ENCODE data around the gene KPTN. TPM values are rescaled to one million over a fixed set of nuclear protein-coding genes. Genes with fewer than 3 reads are reported as not detected.

KPTN gene
- polyA plus RNA-seq, 1 experiment: 12.1 TPM

DNA sequence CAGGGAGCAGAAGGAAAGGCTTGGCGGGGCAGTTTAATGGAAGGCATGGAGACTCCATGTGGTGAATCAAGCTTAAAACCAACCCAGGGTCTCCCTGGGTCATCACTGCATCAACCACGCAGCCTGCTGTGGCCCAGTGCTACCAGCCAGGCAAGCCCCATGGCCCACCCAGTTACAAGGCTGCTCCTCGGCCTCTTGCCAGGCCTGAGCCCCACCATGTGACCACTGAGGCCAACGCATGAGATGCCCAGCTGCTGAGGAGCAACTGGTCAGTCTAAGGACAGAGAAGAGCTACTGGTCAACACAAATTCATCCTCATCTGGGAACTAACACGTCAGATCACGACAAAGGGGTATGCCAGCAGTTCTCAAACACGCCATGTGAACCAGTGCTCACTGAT lies 15.4 kb upstream of the KPTN start:
- H3K36me3 ChIP-seq (ENCODE audit: control insufficient read depth, insufficient read depth, low read length): peaks cover 44% of the 10 kb centered on the region
- no peak for DNase-seq (ENCODE audit: low read depth)
- ChIA-PET CTCF (interaction anchor here (1.1 kb wide), 1 partner anchor 16 kb away, joined by 4 read pairs; the partner anchor contains the start of gene KPTN), POLR2A (no interaction called here)
- TF ChIP-seq, protein P1, sequence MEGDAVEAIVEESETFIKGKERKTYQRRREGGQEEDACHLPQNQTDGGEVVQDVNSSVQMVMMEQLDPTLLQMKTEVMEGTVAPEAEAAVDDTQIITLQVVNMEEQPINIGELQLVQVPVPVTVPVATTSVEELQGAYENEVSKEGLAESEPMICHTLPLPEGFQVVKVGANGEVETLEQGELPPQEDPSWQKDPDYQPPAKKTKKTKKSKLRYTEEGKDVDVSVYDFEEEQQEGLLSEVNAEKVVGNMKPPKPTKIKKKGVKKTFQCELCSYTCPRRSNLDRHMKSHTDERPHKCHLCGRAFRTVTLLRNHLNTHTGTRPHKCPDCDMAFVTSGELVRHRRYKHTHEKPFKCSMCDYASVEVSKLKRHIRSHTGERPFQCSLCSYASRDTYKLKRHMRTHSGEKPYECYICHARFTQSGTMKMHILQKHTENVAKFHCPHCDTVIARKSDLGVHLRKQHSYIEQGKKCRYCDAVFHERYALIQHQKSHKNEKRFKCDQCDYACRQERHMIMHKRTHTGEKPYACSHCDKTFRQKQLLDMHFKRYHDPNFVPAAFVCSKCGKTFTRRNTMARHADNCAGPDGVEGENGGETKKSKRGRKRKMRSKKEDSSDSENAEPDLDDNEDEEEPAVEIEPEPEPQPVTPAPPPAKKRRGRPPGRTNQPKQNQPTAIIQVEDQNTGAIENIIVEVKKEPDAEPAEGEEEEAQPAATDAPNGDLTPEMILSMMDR (IDR thresholded peaks at IDR 0.05; ENCODE audit: insufficient read depth, low read depth, low read length): no peak
- H3K4me3 ChIP-seq (ENCODE audit: low read depth, low read length): no peak overlapping the region
- no peaks in the 10 kb centered on the region for H3K27me3 ChIP-seq (ENCODE audit: control insufficient read depth, insufficient read depth, low read length)

DNA sequence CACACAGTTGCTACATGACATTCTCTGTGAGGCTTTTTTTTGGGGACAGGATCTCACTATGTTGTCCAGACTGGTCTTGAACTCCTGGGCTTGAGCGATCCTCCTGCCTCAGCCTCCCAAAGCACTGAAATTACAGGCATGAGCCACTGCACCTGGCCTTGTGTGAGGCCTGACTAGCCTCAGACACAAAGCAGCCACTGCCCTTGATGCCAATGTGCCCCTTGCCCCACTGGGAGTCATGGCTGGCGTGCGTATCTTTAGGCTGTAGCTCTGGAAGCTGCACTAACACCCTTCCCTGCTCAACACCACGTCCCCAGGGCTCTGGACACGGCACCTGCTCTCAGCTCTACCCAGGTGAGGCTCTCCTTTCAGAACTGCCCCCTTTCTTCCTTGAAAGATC lies 14.5 kb upstream of the KPTN start:
- CTCF ChIA-PET: interaction anchor here (1.1 kb wide), 1 partner anchor 15 kb away, joined by 4 read pairs; the partner anchor contains the start of gene KPTN
- H3K27me3 ChIP-seq (ENCODE audit: control insufficient read depth, insufficient read depth, low read length): no peaks in the 10 kb centered on the region
- TF ChIP-seq, protein P1 (IDR thresholded peaks at IDR 0.05; ENCODE audit: insufficient read depth, low read depth, low read length): no peak
- H3K36me3 ChIP-seq (ENCODE audit: control insufficient read depth, insufficient read depth, low read length): peaks cover 42% of the 10 kb centered on the region
- DNase-seq (ENCODE audit: low read depth): no peak
- POLR2A ChIA-PET: no interaction called here
- H3K4me3 ChIP-seq (ENCODE audit: low read depth, low read length): no peak overlapping the region

DNA sequence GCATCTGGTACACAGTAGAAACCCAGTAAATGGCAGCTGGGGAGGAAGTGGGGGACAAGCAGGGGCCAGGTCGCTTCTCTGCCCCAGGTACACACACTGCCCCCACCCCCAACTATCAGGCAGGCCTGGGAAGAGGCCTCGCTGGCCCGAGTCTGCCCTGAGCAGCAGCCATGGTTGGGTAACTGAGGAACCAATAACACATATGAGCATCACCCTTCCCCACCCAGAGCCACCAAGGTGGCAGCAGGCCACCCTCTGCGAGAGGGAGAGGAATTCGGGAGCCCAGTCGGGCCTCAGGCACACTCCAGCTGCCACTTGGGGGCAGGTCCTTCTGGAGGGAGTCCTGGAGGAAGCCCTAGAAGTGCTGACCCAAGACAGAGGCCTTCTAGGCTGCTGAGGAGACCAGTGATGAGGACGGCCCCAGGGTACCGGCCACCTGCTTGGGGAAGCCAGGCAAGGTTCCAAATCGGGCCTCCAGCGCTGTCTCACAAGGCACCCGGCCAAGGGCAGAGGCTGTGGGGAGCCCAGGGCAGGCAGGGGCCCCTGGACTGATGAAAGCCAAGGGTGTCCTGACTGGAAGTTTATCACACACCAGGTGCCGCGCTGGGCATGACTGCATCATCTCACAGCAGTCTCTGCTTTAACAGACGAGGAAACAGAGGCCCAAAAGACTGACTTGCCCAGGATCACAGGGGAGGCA lies 14.0 kb upstream of the KPTN start:
- no peak for DNase-seq (ENCODE audit: low read depth)
- Histone ChIP-seq H3K4me3 (ENCODE audit: low read depth, low read length) (no peak overlapping the region), H3K27me3 (ENCODE audit: control insufficient read depth, insufficient read depth, low read length) (no peaks in the 10 kb centered on the region), H3K36me3 (ENCODE audit: control insufficient read depth, insufficient read depth, low read length) (peaks cover 42% of the 10 kb centered on the region)
- ChIA-PET CTCF (interaction anchor here (7.0 kb wide), 1 partner anchor 13 kb away, joined by 48 read pairs; the partner anchor contains the start of gene KPTN), POLR2A (no interaction called here)
- TF ChIP-seq, protein P1 (IDR thresholded peaks at IDR 0.05; ENCODE audit: insufficient read depth, low read depth, low read length): no peak

DNA sequence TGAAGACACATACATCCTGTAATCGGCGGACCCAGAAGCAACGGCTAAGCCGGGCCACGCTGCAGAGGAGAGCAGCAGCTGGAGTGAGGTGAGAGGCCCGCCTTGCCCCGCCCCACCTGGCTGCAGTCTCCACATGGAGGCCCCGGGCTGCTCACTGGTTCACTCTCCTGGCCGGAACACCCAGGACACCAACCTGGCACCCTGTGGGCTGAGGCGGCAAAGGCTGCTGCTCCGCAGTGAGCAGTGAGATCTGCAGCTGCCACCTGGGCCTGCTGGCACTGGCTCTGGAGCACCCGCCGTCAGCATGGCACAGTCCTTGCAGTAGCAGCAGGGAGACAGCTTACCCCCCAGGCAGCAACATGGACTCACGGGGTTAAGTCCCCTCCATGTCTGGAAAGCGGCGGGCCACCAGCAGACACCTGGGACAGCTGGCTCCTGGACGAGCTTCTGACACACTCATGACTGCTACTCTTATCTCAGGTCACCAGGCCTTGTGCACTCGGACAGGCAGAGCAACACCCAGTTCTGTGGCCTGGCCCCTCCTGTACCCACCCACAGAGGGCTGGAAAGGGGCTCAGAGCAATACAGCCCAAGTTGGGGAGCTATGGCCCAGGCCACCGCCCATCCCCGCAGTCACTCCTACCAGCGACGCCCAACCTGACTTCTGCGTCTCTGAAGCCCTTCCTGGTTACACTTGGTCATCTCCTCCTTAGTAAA lies 13.2 kb upstream of the KPTN start:
- TF ChIP-seq, protein P1 (IDR thresholded peaks at IDR 0.05; ENCODE audit: insufficient read depth, low read depth, low read length): no peak
- H3K4me3 ChIP-seq (ENCODE audit: low read depth, low read length): no peak overlapping the region
- CTCF ChIA-PET: interaction anchor here (7.0 kb wide), 1 partner anchor 12 kb away, joined by 48 read pairs; the partner anchor contains the start of gene KPTN

More for the DNA sequence above, 13.2 kb upstream of the KPTN start:
- Histone ChIP-seq H3K36me3 (ENCODE audit: control insufficient read depth, insufficient read depth, low read length) (peaks cover 40% of the 10 kb centered on the region), H3K27me3 (ENCODE audit: control insufficient read depth, insufficient read depth, low read length) (no peaks in the 10 kb centered on the region)
- no peak for DNase-seq (ENCODE audit: low read depth)
- POLR2A ChIA-PET: no interaction called here
